MM.1S (cell line): ENCODE data around the gene MYRF.

Experiments used
- DNase-seq: peaks from one replicate; pipeline ENCODE4 v3.0.0-alpha.2; 2015
- H2AFZ ChIP-seq: fragments of 300-600 bp; sonication (generic); 2 replicates; pipeline ENCODE4 v1.6.0; 2016; ENCODE audit warnings: antibody characterized with exemption, low read length
- H3F3A ChIP-seq: fragments of 300-600 bp; sonication (generic); 2 replicates; pipeline ENCODE4 v1.6.1; 2016; ENCODE audit warnings: mild to moderate bottlenecking, antibody characterized with exemption, low read length, moderate library complexity, mixed read lengths; ENCODE audit not compliant: insufficient read depth
- H3K27ac ChIP-seq: fragments of 300-600 bp; sonication (generic); 2 replicates; pipeline ENCODE4 v1.5.1; 2016; ENCODE audit warnings: mild to moderate bottlenecking, low read length
- H3K27me3 ChIP-seq: fragments of 300-600 bp; sonication (generic); replicated peaks from 2 replicates; pipeline ENCODE4 v1.6.0; 2016; ENCODE audit warnings: low read length; ENCODE audit not compliant: insufficient read depth
- H3K36me3 ChIP-seq: fragments of 300-600 bp; sonication (generic); replicated peaks from 2 replicates; pipeline ENCODE4 v1.6.1; 2016; ENCODE audit warnings: mild to moderate bottlenecking, low read length, mixed read lengths; ENCODE audit not compliant: insufficient read depth
- H3K4me1 ChIP-seq: fragments of 300-600 bp; sonication (generic); 2 replicates; pipeline ENCODE4 v1.6.1; 2016; ENCODE audit warnings: low read length, mixed read lengths
- H3K4me2 ChIP-seq: fragments of 300-600 bp; sonication (generic); 2 replicates; pipeline ENCODE4 v1.6.0; 2016; ENCODE audit warnings: low read depth, low read length
- H3K4me3 ChIP-seq: fragments of 300-600 bp; sonication (generic); 2 replicates; pipeline ENCODE4 v1.5.1; 2016; ENCODE audit warnings: low read length, mixed read lengths
- H3K79me2 ChIP-seq: fragments of 300-600 bp; sonication (generic); 2 replicates; pipeline ENCODE4 v1.6.1; 2016; ENCODE audit warnings: mixed run types, low read length, mixed read lengths
- H3K9ac ChIP-seq: fragments of 300-600 bp; sonication (generic); 2 replicates; pipeline ENCODE4 v1.6.1; 2016; ENCODE audit warnings: low read length, mixed read lengths
- H3K9me2 ChIP-seq: fragments of 300-600 bp; sonication (generic); replicated peaks from 2 replicates; pipeline ENCODE4 v1.6.1; 2016; ENCODE audit warnings: mild to moderate bottlenecking, low read length, mixed read lengths; ENCODE audit not compliant: insufficient read depth
- H3K9me3 ChIP-seq: fragments of 300-600 bp; sonication (generic); replicated peaks from 2 replicates; pipeline ENCODE4 v1.6.1; 2016; ENCODE audit warnings: mild to moderate bottlenecking, low read length, mixed read lengths; ENCODE audit not compliant: insufficient read depth
- H4K20me1 ChIP-seq: fragments of 300-600 bp; sonication (generic); 2 replicates; pipeline ENCODE4 v1.6.1; 2016; ENCODE audit warnings: mild to moderate bottlenecking, low read length, moderate library complexity, mixed read lengths; ENCODE audit not compliant: insufficient read depth
- EZH2 ChIP-seq: fragments of 300-600 bp; sonication (generic); optimal IDR thresholded peaks from 2 replicates; pipeline ENCODE3; 2017; ENCODE audit warnings: low read depth, mild to moderate bottlenecking, antibody characterized with exemption, low read length, mixed read lengths
- EZH2phosphoT487 ChIP-seq: fragments of 300-600 bp; sonication (generic); IDR thresholded peaks from 2 replicates; pipeline ENCODE4 v1.6.1; 2018; ENCODE audit warnings: antibody characterized with exemption, low read length
- TF ChIP-seq, protein P1 (sequence below): fragments of 300-600 bp; sonication (generic); IDR thresholded peaks from 2 replicates; pipeline ENCODE4 v1.5.1; 2016; ENCODE audit warnings: antibody characterized with exemption, low read length, mixed read lengths

The MYRF gene

DNA sequence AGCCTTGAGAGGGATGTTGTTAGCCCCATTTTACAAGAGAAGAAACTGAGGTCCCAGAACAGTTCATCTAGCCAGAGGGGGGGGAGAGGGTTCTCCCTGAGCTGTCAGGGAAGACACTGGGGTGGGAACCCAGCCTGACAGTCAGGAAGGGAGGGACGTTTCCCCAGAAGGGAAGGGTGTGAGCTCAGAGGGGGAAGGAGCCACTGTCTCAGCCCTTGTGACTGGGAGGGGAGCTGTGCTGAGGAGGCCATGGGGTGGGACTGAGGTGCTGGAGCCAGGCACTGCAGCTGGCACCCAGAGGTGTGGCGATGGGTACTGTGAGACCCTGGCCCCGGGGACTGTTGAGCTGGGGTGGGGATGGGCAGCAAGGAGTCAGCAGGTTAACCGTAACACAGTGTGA lies 36.6 kb upstream of the MYRF start:
- Histone ChIP-seq H3K4me3 (no peak overlapping the region), H3K4me1 (no peaks in the 10 kb centered on the region), H2AFZ (no peak overlapping the region), H3F3A (no peaks in the 10 kb centered on the region), H3K27ac (no peak overlapping the region), H3K27me3 (peaks cover 100% of the 10 kb centered on the region), H4K20me1 (no peaks in the 10 kb centered on the region), H3K9ac (no peak overlapping the region), H3K36me3 (no peaks in the 10 kb centered on the region), H3K79me2 (no peaks in the 10 kb centered on the region), H3K9me2 (no peaks in the 10 kb centered on the region), H3K9me3 (no peaks in the 10 kb centered on the region), H3K4me2 (no peak overlapping the region)
- TF ChIP-seq, protein P1, sequence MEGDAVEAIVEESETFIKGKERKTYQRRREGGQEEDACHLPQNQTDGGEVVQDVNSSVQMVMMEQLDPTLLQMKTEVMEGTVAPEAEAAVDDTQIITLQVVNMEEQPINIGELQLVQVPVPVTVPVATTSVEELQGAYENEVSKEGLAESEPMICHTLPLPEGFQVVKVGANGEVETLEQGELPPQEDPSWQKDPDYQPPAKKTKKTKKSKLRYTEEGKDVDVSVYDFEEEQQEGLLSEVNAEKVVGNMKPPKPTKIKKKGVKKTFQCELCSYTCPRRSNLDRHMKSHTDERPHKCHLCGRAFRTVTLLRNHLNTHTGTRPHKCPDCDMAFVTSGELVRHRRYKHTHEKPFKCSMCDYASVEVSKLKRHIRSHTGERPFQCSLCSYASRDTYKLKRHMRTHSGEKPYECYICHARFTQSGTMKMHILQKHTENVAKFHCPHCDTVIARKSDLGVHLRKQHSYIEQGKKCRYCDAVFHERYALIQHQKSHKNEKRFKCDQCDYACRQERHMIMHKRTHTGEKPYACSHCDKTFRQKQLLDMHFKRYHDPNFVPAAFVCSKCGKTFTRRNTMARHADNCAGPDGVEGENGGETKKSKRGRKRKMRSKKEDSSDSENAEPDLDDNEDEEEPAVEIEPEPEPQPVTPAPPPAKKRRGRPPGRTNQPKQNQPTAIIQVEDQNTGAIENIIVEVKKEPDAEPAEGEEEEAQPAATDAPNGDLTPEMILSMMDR = no peak
- TF ChIP-seq EZH2 = no peak
- no peak for TF ChIP-seq EZH2phosphoT487
- no peak for DNase-seq

DNA sequence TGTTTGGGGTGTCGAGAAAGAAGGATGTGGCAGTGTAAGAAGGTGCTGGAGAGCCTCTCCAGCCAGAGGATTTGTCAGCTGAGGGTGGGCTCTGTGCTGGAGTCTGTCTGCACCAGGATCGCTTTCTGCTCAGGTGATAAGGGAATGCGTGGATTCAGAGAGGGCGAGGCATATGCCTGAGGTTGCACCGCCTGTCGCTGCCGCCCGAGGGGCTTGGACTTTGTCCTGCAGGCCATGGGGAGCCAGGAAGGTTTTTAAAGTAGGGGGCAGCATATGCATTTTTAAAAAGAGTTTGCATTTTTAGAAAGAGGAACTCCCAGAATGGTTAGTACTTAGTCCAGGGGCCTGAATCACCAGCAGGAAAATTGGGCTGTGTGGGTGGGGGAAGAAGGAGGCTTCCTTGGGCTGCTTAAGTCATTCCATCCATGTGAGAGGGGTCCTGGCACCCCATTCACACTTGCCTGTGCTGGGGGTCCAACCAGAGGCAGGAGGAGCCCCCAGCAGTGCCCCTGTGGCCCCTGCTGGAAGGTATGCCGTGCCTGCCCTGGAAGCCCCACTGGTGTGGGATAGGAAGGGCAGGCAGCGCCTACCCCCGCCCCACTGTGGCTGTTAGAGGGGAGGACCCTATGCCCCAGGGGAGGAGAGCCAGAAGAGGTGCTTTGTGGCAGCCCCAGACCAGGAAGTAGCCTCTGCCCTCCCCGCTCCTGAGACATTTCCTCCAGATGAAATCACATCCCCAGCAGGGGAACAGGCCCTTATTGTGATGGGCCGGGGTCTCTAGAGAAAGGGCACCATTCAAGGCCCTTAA lies 35.8 kb upstream of the MYRF start:
- Histone ChIP-seq H4K20me1 (no peaks in the 10 kb centered on the region), H3K9me2 (no peaks in the 10 kb centered on the region), H3K9ac (no peak overlapping the region), H3F3A (no peaks in the 10 kb centered on the region), H3K9me3 (no peaks in the 10 kb centered on the region), H3K27me3 (peaks cover 97% of the 10 kb centered on the region), H3K4me1 (no peaks in the 10 kb centered on the region), H3K4me2 (no peak overlapping the region), H3K79me2 (no peaks in the 10 kb centered on the region), H3K4me3 (no peak overlapping the region), H2AFZ (no peak overlapping the region), H3K36me3 (no peaks in the 10 kb centered on the region), H3K27ac (no peak overlapping the region)
- DNase-seq = no peak
- TF ChIP-seq, protein P1 = no peak
- TF ChIP-seq EZH2phosphoT487 (no peak), EZH2 (no peak)

DNA sequence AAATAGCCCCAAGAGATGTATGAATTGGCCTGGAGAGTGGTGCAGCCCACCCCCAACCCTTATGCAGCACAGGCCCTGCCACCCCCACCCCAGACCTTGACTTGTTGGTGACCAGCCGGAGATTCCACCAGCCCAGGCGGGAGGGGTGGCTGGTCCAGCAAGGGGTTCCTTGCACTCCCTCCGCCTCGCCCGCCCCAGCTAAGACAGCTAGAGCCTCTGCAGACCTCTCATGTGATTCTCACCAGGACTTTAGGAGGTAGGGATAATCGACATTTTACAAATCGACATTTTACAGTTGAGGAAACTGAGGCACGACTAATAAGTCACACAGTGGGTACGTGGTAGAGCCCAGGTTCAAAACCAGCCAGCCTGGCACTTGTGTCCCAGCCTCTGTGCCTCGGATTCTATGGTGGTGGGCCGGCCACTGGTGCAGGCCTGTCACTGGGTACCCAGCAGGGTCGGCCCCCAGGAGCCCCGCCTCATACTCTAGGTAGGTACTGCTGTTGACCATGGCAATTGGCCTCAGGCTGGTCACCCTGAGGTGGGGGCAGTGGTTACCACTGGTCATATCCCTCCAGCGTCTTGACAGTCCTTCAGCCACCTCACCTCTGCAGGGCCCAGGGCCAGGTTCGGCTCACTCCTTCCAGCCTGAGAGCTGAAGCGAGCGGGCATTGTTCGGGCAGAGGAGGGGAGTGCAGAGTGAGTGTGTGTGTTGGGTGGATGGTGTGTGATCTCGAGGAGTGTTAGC lies 35.0 kb upstream of the MYRF start:
- H3F3A ChIP-seq = no peaks in the 10 kb centered on the region
- H3K9ac ChIP-seq = no peak overlapping the region
- H3K27ac ChIP-seq = no peak overlapping the region
- H3K9me3 ChIP-seq = no peaks in the 10 kb centered on the region
- peaks cover 93% of the 10 kb centered on the region for H3K27me3 ChIP-seq
- no peaks in the 10 kb centered on the region for H3K9me2 ChIP-seq
- no peaks in the 10 kb centered on the region for H3K4me1 ChIP-seq
- no peak overlapping the region for H2AFZ ChIP-seq
- DNase-seq = no peak
- no peak overlapping the region for H3K4me2 ChIP-seq
- H3K36me3 ChIP-seq = no peaks in the 10 kb centered on the region
- TF ChIP-seq EZH2 = no peak
- TF ChIP-seq EZH2phosphoT487 = no peak
- TF ChIP-seq, protein P1 = no peak
- no peaks in the 10 kb centered on the region for H3K79me2 ChIP-seq
- no peak overlapping the region for H3K4me3 ChIP-seq
- H4K20me1 ChIP-seq = no peaks in the 10 kb centered on the region
